Measurements from ENCODE around the gene LMLN.
"Not testable (repeated sequence)": the region's sequence is repeated elsewhere in the genome, so short reads cannot be mapped to it uniquely, and the experiment has no call there.

Gene LMLN

GRCh38 chr3:198027799-198028390 lies 67.9 kb downstream of the LMLN start:
- DNase-seq, result no peak

- DNase-seq, result no peak
These were observed 68.7 kb downstream of the LMLN start for GRCh38 chr3:198028718-198029117.

GRCh38 chr3:198030125-198030524 lies 70.1 kb downstream of the LMLN start:
- DNase-seq, result no peak

DNA sequence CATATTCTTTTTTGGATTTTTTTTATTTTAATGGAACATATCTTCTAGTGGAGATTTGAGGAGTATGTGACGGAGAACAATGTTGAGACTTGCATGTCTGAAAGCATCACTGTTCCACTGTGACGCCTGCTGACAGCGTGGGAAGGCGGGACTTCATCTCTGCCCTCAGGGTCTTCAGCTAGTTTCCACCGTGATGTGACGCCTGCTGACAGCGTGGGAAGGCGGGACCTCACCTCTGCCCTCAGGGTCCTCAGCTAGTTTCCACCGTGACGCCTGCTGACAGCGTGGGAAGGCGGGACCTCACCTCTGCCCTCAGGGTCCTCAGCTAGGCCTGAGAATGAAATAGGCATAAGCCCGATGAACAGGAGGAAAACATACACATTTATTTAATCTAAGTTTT lies 70.7 kb downstream of the LMLN start:
- DNase-seq, result peak; percentile 63

DNA sequence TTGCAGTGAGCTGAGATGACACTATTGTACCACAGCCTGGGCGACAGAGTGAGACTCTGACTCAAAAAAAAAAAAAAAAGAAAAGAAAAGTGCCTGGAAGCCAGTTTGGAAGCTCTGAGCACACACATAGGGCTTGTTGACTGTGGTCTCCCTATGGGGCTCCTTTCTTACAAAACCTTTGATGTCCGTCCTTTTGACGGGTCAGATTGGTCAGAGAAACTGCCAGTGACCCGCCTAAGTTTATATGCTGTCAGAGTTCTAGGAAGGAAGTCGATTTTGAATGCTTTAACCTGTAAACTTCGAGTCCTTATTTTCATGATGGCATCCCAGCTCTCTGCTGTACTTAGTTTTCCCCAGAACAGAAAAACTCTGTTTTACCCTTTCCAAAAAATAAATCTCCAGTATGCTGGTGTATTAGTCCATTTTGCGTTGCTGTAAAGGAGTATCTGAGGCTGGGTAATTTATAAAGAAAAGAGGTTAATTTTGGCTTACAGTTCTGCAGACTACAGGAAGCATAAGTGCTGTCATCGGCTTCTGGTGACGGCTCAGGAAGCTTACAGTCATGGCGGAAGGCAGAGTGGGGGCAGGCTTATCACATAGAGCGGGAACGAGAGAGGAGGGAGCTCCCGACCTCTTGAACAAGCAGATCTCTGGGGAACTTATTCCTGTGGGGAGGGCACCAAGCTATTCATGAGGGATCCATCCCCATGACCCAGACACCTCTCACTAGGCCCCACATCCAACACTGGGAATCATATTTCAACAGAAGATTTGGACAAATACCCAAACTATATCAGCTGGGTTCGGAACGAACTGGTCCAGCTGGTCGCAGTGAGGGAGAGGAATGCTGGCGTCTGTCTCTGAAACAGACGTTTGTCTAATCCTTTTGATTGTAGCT lies 72.3 kb downstream of the LMLN start:
- DNase-seq, result no peak

DNA sequence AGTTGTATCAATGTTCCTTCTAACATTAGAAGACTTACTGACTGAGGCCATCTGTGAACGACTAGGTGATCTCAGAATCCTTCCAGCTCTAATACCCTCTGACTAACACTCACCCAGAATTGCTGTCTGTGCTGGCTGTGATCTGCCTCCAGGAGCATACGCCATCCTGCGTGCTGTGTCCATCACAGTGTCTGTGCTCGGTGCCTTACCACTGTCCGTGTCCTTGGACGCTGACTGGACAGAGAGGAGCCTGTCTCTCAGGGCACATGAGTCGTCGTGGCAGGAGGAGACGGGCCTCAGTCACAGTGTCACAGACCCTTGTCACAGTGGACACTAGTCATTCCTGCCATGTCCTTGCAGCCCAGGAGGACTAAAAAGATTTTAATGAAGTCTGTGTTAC lies 83.1 kb downstream of the LMLN start:
- no peak for DNase-seq

DNA sequence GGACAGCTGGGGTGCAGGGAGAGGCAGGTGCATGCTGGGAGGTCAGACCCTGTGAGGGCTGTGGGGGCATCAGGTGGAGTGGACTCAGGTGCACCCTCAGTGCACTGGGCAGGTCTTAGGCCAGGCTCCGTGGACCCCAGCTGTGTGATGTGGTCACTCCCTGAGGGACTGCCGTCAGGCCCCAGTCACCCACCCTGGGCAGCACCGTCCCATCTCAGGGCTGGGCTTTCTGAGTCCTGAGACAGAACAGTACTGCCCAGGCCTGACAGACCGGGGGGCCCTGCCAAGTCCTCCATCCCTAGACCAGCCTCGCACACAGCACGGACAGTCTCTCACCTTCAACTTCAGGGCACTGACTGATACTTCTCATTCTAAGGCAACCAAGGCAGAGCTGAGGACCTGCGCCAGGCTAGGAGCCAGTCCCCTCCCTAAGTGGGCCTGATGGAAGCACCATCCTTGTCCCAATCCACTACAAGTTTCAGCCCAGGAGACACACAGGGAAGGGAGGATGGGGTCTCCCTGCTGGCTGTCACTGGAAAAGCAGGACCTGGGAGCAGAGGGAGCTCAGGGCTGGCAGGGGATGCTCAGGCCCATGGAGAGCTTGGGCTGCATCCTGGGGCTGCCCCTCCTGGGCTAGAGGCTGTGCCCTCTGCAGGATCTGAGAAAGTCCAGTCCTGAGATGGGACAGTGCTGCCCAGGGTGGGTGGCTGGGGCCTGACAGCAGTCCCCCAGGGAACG lies 86.3 kb downstream of the LMLN start:
- no peak for DNase-seq

GRCh38 chr3:198048445-198048844 lies 88.4 kb downstream of the LMLN start:
- DNase-seq, result no peak

DNA sequence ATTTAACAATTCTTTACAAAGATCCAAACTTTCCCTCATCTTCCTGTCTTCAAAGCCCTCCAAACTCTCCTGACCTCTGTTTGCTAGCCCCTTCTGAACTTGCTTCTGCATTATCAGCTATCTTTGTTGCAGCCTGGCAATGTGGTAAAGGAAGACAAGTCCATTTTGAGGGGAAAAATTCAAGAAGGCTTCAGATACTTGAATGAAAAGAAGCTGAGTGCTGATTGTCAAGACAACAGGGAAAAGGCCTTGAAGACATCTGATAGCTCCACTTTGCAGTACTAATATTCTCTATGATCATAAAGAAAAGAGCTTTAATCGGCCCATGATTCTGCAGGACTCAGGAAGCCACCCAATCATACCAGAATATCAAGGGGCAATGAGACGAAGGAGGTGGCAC lies 91.8 kb downstream of the LMLN start:
- no peak for DNase-seq

GRCh38 chr3:198053462-198053861 lies 93.4 kb downstream of the LMLN start:
- not testable (repeated sequence) for DNase-seq

DNA sequence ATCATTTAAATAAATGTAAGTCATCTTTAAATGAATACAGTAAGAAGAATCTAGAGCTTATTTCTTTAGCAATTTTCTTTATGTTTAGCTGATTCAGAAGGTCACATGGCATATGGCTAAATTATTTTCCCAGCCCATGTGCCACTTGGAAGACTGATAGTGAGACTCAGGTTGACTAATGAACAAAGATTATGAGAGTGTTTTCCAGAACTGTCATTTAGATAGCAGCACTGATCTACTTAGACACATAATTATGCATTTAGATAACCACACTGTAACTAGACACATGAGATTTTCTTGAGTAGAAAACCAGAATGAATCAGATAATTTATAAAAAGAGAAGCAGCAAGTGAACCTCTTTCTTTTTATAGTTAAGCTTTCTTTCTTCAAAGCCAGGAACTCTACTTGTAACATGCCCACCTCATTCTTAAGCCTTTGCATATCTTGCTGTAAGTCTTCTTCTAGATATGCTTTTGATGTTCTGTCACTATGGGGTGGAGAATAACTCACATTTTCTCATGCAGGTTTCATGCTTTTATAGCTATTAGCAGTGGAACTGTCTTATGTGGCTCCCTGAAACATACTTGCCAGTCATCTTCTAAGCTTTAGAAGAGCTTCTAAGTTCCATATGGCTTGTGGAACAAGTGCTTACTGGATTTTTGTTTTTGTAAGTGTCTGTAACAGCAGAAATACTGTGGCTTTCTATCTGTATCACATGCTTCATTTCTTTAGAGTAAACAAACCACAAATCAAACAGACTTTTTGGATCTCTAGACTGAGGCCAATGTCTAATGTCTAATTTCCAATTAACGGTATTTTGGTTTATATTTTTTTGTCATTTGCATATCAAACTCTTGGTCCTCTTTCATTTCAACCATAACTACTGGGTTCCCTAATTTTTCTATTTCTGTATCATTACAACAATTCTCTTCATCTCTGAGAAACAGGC lies 101.4 kb downstream of the LMLN start:
- DNase-seq, result no peak

DNA sequence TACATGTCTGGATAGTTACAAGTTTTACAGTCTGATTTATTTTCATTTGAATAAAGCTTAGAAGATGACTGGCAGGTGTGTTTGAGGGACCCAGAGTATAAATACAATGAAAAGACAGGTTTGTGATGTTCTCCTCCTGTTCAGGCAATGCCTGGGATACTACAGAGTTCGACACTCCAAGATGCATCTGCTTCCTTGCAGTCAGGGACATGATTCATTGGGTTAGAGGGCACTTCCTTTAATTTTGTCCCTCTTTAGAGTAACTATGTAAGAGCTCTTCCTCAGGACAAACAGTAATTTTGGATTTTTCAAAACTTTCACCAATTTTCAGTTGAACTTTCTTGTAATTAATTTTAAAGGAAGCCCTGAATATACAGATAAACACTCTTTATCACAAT lies 102.0 kb downstream of the LMLN start:
- DNase-seq, result no peak

- DNase-seq, result no peak
These were observed 104.4 kb downstream of the LMLN start for GRCh38 chr3:198064420-198064819.

DNA sequence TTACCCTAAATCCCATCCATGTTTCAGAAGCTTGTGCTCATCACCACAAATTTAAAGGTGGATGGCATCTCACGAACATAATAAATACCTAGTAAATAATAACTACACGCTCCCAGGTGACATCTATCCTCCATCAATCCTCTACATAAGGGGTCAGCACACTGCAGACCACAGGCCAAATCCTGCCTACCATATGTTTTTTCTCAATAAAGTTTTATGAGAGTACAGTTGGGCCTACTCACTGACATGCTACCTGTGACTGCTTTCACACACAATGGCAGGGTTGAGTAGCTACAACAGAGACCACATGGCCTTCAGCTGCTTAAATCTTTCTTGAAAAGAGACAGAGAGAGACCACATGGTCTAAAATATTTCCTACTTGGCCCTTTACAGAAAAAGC lies 105.9 kb downstream of the LMLN start:
- DNase-seq, result no peak

DNA sequence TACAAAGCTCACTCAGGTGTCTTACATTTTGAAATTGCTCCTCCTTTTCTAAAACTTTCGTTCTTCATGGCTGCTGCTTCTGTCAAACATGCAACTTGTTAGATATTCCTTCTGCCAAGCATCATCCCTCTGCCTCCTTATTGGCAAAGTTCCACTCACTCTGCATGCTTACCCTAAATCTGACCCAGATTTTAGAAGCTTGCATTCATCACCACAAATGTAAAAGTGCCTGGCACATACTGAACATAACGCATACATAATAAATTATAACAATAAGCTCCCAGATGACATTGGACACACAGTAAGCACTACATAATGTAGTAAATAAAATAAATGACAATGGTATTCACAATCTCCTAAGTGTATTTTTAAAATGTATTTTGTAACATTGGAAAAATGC lies 107.4 kb downstream of the LMLN start:
- no peak for DNase-seq

DNA sequence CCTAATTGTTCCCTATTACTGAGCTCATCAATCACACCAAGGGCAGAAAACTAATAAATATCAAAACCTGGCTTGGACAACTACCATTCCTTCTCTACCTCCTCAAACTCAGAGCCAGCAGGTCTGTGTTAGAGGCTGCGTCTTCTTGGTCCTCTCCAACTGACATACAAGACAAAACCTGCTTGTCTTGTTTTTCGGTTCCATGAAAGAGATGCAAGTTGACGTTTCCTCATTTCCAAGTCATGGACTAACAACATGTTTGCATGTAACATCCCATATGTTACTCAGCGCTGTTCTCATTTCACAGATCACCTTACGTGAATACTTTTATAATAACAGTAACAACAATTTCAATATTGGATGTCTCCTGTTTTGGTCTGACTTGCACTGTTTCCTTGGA lies 110.9 kb downstream of the LMLN start:
- no peak for DNase-seq

DNA sequence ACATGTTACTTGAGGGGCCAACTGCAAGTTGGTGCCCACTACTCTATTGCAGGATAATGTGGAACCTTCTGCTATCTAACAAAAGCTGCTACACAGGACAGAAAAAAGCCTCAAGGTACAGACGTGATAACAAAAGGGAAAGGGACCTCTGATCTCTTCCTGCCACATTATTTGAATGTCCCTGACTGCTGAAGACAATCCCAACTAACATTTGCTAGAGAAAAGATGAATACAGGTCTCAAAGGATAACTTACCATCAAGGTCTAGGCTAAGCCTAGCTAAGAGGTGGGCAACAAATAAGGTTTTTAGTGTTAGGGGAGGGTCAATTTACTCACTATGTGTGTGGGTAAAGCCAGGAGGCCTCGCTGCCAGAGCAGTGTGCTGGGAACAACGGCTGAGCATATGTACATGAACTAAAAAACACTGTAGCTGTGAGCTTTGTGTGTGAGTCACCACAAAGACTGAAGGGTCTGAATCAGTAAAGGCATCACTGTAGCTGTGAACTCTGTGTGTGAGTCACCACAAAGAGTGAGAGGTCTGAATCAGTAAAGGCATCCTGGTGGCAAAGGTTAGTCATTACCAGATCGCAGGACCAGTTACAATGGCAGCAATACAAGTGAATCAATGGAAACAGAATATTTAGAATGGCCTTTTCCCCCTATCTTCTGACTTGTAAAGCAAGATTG lies 111.7 kb downstream of the LMLN start:
- DNase-seq, result no peak

DNA sequence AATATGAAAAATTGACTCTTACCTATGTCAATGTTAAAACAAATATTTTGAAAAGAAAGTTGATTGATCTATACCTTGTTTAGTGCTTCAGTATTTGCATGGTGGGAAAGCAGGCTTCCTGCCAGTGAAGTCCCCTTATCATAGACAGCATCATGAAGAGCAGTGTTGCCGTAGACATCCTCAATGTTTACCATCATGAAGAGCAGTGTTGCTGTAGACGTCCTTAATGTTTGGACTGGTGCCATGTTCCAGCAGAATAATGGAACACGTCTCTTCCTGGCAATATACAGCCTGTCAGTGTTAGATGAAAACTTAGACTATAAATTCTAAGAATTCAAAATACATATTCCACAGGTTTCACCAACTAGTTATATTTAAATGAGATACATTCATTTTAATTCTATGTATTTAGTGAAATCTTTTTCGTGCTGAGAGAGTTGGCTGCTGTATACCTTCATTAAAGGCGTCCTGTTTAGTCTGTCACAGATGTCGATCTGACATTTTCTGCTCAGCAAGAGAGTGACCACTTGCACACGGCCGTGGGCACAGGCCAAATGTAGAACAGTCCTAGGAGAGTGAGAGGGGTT lies 116.8 kb downstream of the LMLN start:
- DNase-seq, result no peak

DNA sequence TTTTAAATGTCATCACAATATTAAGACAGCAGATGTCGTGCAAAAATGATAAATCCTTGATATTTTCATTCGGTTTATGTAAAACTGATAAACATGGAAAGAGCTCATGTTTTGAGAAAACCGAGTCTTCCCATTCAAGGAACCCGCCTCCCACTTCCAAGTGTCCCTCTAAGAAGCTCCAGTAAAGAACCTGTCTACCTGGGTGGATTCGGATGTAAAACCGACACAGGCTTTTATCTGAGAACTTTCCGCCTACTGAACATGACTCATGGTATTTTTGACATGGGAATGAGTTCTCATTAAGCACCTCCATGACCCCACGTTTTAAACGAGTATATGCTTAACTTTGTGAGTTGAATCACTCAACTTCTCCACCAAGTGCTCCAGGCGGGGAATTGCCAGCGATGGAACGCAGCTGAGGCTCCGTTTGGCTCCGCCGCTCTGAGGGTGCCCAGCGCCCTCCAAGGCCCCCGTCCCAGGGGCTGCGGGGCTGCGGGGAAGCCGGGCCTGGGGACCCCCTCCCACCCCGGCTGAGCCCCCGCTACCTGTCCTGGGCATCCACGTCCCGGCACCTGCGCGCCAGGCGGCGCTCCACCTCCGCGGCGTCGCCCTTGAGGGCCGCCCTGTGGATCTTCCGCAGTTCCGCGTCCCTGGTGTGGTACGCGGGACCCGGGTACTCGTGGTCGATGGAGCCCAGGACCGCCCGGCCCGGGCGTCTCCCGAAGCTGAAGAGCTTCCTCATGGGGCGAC lies 119.9 kb downstream of the LMLN start:
- DNase-seq, result peak; percentile 63

DNA sequence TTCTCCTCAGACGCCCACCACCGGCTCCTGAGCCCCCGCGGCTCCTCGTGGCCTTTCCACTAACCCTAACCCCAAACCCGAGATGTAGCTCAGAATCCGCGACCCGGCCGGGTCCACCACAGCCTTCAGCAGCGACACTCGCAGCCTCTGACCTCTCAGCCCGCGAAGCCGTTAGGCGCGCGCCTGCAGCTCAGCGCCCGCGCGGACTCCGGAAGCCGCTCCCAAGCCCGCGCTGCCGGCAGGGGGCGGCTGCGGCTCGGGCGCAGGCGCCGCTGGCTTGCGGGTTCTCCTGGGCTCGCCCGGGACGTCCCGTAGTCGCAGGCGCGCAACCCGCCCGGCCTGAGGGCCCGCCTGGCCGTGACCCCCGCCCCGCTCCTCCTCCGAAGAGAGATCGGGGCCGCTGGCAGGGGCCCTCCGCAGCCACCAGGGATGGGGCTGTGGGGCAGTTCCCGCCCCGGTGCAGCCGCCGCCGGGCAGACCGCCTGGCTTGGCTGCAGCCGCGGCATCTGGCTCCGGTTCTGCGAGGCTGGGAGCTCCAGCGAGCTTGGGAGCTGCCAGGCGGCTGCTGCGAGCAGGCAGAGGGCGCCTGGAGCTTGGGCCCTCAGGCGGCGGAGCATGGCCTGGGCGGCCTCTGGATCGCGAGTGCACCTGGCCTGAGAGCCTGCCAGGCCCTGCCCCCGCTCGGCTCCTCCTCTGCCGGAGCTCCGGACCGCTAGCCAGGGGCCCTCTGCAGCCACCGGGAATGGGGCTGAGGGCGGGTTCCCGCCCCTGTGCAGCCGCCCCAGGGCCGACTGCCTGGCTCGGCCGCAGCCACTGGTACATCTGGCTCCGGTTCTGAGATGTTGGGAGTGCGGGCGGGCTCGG lies 120.7 kb downstream of the LMLN start:
- peak; percentile 92 for DNase-seq
